CD4-positive, alpha-beta T cell treated with Interleukin-1 beta for 1 hour (primary cell): ENCODE results near the gene CDK10.
"Not testable (repeated sequence)": the region's sequence is repeated elsewhere in the genome, so short reads cannot be mapped to it uniquely, and the experiment has no call there.

Experiments
- DNase-seq, 2 donors: peaks; one replicate each; pipeline ENCODE4 v3.0.0-alpha.2; 2020 to 2022

The CDK10 gene

DNA sequence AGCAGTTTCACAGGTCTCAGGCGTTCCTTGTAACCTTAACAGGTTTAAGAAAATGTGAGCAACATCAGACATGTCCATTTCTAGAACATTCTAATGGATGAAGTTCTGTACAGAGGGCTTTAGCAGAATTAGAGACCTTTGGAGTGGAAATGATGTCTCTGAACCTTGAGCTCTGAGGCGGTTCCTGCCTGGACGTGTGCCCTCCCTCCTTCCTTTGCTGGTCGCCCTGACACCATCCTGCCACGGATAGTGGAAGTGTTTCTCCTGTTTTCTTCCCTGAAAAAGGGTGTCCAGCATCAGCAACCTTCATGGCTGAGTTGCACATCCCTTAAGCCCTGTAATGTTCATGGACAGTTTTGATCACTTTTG lies 17.7 kb upstream of the CDK10 start:
- no peak for DNase-seq

DNA sequence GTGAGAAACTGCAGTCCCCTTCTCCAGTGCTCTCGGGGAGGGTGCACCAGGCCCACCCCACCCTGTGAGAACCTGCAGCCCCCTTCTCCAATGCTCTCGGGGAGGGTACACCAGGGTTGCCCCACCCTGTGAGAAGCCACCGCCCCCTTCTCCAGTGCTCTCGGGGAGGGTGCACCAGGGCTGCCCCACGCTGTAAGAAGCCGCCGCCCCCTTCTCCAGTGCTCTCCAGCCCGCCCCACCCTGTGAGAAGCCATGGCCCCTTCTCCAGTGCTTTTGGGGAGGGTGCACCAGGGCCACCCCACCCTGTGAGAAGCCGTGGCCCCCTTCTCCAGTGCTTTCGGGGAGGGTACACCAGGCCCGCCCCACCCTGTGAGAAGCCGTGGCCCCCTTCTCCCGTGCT lies 16.7 kb upstream of the CDK10 start:
- DNase-seq: no peak

DNA sequence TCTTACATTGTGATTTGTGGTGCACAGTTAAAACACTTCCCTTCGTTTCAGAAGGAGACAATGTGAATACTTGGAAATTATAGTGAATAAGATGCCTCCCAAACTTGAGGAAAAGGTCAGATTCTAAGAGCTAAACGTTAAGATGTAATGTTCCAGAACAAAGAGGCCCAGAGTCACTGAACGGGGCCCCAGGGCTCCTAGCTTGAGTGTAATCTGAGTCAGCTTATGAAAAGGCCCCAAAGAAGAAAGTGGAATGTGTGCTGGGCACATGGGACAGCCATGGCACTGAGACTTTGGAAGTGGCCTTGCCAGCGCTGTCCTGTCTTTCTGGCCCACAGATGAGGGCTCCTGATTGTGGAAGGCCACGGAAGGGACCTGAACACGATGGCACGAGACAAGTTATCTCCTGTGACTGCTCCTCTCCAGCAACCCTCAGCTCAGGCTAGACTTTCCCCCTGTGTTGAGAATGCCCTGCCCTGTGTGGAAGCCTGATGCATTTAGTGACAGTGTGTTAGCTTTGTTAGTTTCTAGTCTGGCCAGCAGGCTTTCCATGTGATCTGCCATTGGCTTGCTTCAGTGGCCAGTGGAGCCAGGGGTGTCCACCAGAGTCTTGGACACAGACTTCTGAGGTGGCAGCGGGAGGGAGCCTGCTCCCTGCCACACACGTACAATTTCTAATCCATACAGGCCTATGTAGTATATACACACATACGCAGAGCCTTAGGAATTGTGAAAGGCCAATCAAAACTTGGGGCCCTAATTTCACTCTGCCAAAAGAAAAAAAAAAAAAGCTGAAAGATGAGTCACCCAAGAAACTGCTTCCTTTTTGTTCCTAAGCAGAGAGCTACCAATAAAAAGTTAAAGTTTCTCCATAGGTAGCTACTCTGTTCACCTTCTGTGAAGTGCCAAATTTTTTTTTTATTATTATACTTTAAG lies 15.7 kb upstream of the CDK10 start:
- no peak for DNase-seq

DNA sequence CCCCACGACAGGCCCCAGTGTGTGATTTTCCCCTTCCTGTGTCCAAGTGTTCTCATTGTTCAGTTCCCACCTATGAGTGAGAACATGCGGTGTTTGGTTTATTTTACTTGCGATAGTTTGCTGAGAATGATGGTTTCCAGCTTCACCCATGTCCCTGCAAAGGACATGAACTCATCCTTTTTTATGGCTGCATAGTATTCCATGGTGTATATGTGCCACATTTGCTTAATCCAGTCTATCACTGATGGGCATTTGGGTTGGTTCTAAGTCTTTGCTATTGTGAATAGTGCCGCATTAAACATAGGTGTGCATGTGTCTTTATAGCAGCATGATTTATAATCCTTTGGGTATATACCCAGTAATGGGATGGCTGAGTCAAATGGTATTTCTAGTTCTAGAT lies 14.9 kb upstream of the CDK10 start:
- DNase-seq: not testable (repeated sequence)

DNA sequence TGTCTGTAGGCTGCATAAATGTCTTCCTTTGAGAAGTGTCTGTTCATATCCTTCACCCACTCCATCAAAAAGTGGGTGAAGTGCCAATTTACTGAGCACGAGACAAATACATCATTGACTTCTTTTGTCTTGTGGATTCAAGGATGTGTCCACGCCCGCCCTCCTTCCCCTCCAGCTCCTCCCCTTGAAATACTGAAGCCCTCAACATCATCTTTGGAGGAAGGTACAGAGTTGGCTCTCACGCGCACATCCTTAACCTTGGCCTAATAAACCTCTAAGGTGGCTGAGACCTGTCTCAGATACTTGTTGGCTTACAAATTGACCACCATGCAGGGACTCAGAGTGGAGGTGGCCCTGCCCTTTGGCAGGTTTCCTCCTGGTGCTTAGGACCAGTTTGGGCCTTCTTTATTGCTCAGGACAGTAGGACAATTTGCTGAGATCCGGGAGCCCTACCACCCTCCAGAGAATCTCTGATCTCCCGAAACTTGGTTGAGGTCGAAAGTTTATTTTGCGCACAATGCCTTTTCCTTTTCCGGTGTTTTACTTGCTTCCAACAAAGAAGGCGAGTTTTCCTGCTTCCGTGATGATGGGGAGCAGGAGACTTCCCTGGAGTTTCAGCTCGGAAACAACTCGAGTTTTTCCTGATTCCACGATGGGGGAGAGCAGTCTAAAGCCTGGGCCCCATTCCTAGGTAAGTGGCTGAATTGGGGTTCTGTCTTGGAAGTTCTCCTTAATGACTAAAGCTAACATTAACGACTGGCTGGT lies 14.1 kb upstream of the CDK10 start:
- DNase-seq: no peak

DNA sequence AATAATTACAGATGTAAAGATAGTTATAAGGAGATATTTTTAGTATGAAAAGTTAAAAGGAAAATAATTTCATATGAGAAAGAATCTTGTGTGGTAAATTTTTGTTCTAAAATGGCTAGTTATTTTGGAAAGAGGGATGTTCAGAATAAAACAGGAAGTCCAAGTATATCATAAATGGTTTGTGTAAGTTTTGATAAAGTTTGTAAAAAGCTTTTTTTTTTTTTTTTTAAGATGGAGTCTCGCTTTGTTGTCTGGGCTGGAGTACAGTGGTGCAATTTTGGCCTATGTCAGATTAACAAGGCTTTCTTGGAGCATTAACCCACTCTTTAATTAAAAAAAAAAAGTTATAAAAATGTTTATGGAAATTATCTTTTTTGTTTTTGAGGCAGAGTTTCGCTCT lies 8.2 kb upstream of the CDK10 start:
- no peak for DNase-seq

DNA sequence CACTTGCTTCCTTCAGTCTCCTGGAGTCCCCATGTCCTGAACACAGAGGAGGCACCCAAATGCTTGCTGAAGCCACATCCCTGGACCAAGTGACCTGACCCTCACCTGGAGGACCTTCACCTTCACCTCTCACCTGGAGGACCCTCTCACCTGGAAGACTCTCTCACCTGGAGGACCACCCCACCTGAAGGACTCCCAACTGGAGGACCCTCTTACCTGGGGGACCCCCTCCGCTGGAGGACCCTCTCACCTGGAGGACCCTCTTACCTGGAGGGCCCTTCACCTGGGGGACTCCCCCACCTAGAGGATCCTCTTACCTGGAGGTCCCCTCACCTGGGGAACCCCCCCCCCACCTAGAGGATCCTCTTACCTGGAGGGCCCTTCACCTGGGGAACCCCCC lies 573 bp upstream of the CDK10 start:
- DNase-seq: no peak

DNA sequence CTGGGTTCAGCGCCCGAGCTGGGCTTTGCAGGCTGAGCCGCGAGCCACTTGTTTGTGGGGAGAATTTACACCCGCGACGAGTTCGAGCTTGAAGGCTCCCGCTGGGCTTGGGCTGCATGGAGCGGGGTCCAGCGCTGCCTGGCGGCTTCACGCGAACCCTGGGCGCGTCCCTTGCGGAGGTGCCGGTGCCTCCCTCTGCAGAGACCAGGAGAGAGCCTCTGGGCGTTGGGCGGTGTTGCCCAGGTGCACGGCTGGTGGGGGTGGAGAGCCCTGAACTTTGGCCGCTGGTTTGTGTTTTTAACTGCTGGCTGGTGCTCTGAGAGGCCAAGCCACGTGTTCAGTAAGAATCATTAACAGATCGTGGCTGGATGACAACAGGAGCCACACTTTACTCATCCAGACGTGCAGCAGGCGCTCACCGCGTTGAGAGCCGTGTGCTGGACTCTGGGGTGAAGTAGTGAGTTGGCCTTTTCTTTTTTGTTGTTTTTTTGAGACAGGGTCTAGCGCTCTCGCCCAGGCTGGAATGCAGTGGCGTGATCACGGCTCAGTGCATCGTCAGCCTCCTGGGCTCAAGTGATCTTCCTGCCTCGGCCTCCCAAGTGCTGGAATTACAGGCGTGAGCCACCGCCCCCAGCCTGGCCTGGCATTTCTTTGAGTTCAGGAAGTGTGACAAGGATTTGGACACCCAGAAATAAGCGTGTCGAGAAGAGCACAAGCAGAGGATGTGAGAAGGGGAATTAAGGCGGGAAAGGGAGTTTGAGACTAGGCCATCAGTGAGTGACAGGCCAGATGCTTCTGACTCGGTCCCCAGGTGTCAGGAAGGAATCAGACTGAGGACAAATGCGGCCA lies 827 bp downstream of the CDK10 start:
- no peak for DNase-seq

DNA sequence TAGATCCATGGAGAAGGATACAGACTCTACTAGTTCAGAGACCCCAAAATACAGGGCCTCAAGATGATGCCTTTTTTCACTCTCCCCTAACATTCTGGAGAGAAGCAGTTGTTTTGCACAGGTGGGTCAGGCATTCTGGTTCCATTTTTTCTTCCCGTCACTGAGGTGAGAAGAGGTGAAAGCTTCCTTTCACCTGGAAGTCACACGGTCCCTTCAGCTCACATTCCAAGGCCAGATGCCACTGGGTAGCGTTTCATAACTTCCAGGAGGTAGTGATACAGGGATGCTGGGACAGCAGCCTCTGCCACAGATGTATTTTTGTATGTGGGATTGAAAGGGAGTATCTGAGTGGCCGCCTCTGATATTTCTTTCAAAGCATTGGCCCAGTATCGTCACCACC lies 1.9 kb downstream of the CDK10 start:
- no peak for DNase-seq

DNA sequence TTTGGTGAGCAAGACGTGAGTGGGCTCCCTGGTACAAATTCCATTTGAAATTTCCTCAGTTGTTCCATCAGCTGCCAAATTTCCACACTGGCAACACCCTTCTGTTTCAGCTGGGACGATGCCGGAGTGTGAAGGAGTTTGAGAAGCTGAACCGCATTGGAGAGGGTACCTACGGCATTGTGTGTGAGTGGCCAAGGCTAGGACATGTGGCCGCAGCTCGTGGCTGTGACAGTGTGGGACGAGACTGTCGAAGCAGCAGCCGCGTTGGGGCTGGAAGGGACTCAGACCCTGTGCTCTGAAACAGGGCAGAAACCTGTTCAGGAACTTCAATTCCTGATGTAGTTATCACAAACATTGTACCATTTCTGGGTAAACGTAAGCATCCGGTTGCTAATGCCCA lies 2.7 kb downstream of the CDK10 start:
- no peak for DNase-seq

DNA sequence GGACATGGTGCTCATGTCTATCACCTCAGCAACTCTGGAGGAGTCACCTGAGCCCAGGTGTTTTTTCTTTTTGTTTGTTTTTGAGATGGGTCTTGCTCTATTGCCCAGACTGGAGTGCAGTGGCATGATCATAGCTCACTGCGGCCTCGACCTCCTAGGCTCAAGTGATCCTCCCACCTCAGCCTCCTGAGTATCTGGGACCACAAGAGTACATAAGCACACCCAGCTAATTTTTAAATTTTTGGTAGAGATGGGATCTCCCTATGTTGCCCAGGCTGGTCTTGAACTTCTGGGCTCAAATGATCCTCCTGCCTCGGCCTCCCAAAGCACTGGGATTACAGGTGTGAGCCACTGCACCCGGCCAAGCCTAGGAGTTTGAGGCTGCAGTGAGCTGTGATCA lies 3.1 kb downstream of the CDK10 start:
- DNase-seq: not testable (repeated sequence)

DNA sequence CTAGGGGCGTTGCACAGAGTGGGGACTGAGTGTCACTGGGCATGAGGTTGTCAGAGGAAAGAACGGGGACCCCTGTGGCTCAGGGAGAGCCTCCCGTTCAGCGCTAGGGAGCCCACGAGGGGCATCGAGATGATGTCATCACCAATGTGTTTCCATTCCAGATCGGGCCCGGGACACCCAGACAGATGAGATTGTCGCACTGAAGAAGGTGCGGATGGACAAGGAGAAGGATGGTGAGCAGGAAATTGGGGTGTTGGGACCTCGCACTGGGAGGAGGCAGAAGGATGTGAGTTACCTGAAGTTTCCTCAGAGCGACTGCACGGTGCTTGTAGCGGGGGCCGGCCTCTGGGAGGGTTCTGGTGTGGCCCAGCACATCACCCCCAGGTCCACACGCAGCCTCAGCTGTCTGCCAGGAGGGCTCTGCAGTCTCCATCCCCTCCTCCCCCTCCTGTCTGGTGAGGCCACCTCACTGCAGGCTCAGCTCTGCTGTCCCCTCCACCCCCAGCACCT lies 4.0 kb downstream of the CDK10 start:
- DNase-seq: no peak

DNA sequence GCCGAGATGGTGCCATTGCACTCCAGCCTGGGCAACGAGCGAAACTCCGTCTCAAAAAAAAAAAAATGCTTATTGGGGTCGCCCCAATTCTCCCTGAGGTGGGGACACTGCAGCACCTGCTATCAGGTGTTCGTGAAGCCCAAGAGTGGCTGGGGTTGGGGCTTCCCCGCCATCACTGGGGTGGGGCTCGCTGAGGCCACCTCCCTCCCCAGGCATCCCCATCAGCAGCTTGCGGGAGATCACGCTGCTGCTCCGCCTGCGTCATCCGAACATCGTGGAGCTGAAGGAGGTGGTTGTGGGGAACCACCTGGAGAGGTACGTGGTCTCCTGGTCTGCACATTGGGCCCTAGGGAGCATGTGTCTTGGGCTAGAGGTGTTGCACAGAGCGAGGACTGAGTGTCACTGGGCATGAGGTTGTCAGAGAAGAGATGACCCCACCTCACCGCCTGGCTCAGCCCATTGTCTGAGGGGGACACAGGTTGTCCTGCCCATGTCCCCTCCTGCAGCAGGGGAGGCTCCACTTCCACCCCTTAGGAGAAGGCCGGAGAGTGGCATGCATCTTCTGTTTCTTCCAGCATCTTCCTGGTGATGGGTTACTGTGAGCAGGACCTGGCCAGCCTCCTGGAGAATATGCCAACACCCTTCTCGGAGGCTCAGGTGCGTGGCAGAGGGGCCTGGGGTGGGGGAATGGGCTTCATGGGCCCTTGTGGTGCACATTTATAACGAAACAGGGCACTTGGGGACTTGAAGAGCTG lies 4.9 kb downstream of the CDK10 start:
- DNase-seq: no peak

DNA sequence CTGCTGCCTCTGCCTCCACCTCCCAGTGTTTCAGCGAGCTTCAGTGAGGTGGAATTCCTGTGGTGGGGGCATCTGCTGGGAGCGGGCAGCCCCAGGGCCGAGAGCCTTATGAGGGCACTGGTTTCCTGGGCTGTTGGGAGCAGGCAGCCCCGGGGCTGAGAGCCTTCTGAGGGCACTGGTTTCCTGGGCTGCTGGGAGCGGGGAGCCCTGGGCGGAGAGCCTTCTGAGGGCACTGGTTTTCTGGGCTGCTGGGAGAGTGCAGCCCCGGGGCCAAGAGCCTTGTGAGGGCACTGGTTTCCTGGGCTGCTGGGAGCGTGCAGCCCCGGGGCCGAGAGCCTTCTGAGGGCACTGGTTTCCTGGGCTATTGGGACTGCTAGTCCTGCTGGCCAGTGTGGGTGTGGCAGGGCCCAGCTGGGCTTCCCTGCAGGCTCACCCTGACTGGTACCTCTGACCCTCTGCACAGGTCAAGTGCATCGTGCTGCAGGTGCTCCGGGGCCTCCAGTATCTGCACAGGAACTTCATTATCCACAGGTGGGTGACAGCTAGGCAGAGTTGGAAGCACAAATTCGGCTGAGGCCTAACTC lies 5.6 kb downstream of the CDK10 start:
- no peak for DNase-seq

DNA sequence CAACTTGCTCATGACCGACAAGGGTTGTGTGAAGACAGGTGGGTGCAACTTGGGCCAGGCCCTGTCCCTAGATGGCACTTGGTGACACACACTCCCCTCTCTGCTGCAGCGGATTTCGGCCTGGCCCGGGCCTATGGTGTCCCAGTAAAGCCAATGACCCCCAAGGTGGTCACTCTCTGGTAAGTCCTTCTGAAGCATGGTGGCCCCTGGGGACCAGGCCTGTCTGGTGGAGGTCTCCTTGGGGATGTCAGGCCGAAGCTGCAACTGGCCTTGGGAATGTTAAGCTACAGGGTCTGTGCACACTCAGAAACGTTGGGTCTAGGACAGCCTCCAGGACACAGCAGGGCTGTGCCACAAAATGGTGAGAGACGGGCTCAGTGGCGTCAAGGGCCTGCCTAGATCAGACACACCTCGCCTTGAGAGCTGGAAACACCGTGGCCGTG lies 6.8 kb downstream of the CDK10 start:
- DNase-seq: no peak

DNA sequence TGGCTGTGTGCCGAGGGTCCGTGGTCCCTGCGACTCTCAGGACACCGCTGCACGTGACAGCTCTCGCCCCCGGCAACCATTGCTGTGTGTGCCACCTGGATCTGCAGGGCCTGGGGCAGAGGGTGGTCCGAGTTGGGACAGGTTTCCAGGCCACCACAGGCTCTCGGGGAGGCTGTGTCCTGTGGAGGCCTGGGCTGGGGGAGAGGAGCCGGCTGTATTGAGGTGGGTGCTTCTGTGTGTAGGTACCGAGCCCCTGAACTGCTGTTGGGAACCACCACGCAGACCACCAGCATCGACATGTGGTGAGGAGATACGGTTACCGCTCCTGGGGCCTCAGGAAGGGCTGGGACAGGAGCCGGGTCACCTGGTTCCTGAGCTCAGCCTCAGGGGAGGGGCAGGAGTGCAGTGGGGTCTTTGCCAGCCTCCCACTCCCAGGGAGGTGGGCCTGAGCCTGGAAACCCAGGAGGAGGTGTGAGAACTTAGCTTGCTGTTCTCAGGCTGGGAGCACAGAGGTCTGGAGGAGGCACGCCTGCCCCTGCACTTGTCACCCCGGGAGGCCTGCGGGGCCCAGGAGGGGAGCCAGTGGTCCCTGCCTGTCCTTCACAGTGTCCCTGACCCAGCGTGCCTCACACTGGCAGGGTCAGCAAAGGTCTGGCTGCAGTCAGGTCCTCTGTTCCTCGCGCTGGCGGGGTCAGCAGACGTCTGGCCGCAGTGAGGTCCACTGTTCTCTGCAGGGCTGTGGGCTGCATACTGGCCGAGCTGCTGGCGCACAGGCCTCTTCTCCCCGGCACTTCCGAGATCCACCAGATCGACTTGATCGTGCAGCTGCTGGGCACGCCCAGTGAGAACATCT lies 7.7 kb downstream of the CDK10 start:
- DNase-seq: no peak

DNA sequence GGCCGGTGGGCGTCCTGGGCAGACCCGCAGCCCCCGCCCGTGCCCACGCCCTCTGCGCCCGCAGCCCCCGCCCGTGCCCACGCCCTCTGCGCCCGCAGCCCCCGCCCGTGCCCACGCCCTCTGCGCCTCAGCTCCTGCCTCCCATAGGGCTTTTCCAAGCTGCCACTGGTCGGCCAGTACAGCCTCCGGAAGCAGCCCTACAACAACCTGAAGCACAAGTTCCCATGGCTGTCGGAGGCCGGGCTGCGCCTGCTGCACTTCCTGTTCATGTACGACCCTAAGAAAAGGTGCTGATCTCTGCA lies 8.2 kb downstream of the CDK10 start:
- DNase-seq: not testable (repeated sequence)

DNA sequence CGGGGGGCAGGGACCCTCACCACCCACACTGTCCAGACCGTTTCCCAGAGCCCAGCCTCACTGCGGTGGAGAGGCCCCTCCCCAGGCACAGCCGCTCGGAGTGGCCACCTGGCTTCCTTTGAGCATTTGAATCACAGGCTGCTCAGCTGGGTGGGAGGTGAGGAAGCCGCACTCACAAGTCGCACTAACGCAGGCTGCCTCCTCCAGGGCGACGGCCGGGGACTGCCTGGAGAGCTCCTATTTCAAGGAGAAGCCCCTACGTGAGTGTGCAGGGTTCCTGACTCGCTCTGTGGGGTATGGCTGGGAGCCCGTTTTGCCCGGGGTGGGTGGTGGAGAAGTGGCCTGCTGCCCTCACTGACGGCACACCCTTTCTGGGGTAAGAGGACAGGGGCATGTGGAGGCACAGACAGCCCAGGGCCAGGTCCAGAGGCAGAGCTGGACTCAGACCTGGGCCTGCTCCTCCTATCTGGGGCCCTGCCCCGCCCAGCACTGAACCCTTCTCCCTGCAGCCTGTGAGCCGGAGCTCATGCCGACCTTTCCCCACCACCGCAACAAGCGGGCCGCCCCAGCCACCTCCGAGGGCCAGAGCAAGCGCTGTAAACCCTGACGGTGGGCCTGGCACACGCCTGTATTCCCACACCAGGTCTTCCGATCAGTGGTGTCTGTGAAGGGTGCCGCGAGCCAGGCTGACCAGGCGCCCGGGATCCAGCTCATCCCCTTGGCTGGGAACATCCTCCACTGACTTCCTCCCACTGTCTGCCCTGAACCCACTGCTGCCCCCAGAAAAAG lies 8.8 kb downstream of the CDK10 start:
- no peak for DNase-seq

DNA sequence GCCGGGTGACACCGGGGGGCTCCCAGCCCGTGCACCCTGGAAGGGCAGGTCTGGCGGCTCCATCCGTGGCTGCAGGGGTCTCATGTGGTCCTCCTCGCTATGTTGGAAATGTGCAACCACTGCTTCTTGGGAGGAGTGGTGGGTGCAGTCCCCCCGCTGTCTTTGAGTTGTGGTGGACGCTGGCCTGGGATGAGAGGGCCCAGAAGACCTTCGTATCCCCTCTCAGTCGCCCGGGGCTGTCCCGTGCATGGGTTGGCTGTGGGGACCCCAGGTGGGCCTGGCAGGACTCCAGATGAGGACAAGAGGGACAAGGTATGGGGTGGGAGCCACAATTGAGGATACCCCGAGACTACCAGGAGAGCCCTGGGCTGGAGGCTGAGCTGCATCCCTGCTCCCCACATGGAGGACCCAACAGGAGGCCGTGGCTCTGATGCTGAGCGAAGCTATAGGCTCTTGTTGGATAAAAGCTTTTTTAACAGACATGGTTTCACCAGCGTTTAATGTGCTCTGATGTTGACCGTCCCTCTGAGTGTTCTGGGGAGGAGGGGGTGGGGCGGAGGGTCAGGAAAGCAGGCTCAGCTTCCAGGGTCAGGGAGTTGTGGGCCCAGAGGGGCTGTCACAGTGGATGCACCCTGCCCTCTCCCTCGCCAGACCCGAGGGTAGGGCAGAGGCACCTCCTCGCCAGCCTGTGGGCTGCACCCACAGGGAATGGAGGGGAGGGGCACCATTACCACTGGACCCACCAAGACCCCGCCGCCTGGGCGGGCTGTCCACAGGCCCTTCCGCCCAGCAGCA lies 9.6 kb downstream of the CDK10 start:
- no peak for DNase-seq
